Liver (tissue), 9 donors: ENCODE measurements around the gene MTG1. TPM values are rescaled to one million over a fixed set of nuclear protein-coding genes. Genes with fewer than 3 reads are reported as not detected.
A peak's percentile ranks its signal among the peaks of the same experiment; 100 is the strongest.

Experiments used
- DNase-seq: peaks from one replicate; pipeline ENCODE4 v3.0.0-alpha.2; 2017; ENCODE audit warnings: low spot score
- H3K27ac ChIP-seq, 2 donors: one replicate each; pipeline ENCODE4 v1.7.0; 2013; ENCODE audit warnings: inconsistent platforms in 2 of 2, low read length in 2 of 2, control low read depth in 1 of 2, low read depth in 1 of 2, mild to moderate bottlenecking in 1 of 2
- H3K27me3 ChIP-seq, 4 donors: one replicate each; pipeline versions ENCODE4 v1.6.1 to v1.7.0; 2013; ENCODE audit warnings: low read length in 3 of 4, inconsistent platforms in 1 of 4, mild to moderate bottlenecking in 1 of 4, moderate library complexity in 1 of 4; ENCODE audit not compliant: control insufficient read depth in 4 of 4, insufficient read depth in 4 of 4
- H3K36me3 ChIP-seq, 4 donors: one replicate each; pipeline versions ENCODE4 v1.6.1 to v1.7.0; 2013; ENCODE audit warnings: low read length in 3 of 4, mild to moderate bottlenecking in 3 of 4, low read depth in 1 of 4, moderate library complexity in 1 of 4; ENCODE audit not compliant: control insufficient read depth in 4 of 4, insufficient read depth in 3 of 4
- H3K4me1 ChIP-seq, 4 donors: one replicate each; pipeline versions ENCODE4 v1.6.1 to v1.7.0; 2013; ENCODE audit warnings: low read length in 3 of 4, mild to moderate bottlenecking in 3 of 4, moderate library complexity in 1 of 4; ENCODE audit not compliant: control insufficient read depth in 4 of 4, insufficient read depth in 4 of 4
- H3K4me3 ChIP-seq, 3 donors: one replicate each; pipeline versions ENCODE4 v1.6.1 to v1.7.0; 2013; ENCODE audit warnings: low read length in 3 of 3, control low read depth in 1 of 3, low read depth in 1 of 3, mild to moderate bottlenecking in 1 of 3
- H3K9ac ChIP-seq, 2 donors: one replicate each; pipeline ENCODE4 v1.7.0; 2013; ENCODE audit warnings: low read length in 2 of 2, mild to moderate bottlenecking in 2 of 2, moderate library complexity in 2 of 2, control low read depth in 1 of 2, low read depth in 1 of 2
- H3K9me3 ChIP-seq, 4 donors: one replicate each; pipeline versions ENCODE4 v1.6.1 to v1.7.0; 2013; ENCODE audit warnings: low read length in 3 of 4; ENCODE audit not compliant: control insufficient read depth in 4 of 4
- CTCF ChIP-seq: fragments of 150-350 bp; IDR thresholded peaks from 2 replicates; pipeline ENCODE4 v1.5.1; 2017; ENCODE audit warnings: improper control_type of control experiment, low read depth, low read length; ENCODE audit not compliant: missing input control
- EGR1 ChIP-seq, 2 donors: IDR thresholded peaks; 2 replicates each; pipeline ENCODE4 v1.6.1; 2016 to 2018; ENCODE audit warnings: antibody characterized with exemption in 2 of 2, low read depth in 2 of 2
- FOXA1 ChIP-seq: IDR thresholded peaks from 2 replicates; pipeline ENCODE4 v1.6.1; 2016; ENCODE audit warnings: antibody characterized with exemption
- GABPA ChIP-seq, 2 donors: IDR thresholded peaks in 1 of 2; conservative IDR thresholded peaks in 1 of 2; 2 replicates each; pipeline ENCODE4 v1.6.1; 2016; ENCODE audit warnings: antibody characterized with exemption in 2 of 2, mild to moderate bottlenecking in 1 of 2, moderate library complexity in 1 of 2
- HNF4A ChIP-seq, 2 donors: conservative IDR thresholded peaks; 2 replicates each; pipeline ENCODE4 v1.6.1; 2016; ENCODE audit warnings: antibody characterized with exemption in 2 of 2, mild to moderate bottlenecking in 2 of 2
- JUND ChIP-seq, 2 donors: IDR thresholded peaks; 2 replicates each; pipeline ENCODE4 v1.6.1; 2016; ENCODE audit warnings: antibody characterized with exemption in 2 of 2
- NR2F2 ChIP-seq: IDR thresholded peaks from 2 replicates; pipeline ENCODE4 v1.6.1; 2016; ENCODE audit warnings: antibody characterized with exemption
- RXRA ChIP-seq, 2 donors: IDR thresholded peaks; 2 replicates each; pipeline ENCODE4 v1.6.1; 2017 to 2018; ENCODE audit warnings: antibody characterized with exemption in 2 of 2, mild to moderate bottlenecking in 1 of 2
- SP1 ChIP-seq: IDR thresholded peaks from 2 replicates; pipeline ENCODE4 v1.6.1; 2018; ENCODE audit warnings: antibody characterized with exemption, mild to moderate bottlenecking
- TAF1 ChIP-seq: conservative IDR thresholded peaks from 2 replicates; pipeline ENCODE4 v1.6.1; 2016; ENCODE audit warnings: antibody characterized with exemption, mild to moderate bottlenecking
- YY1 ChIP-seq: IDR thresholded peaks from 2 replicates; pipeline ENCODE4 v1.6.1; 2016; ENCODE audit warnings: antibody characterized with exemption, mild to moderate bottlenecking
- WGBS: extraction: QIAGEN DNeasy Blood & Tissue Kit; methylation state at CpG from one replicate; pipeline ENCODE4 v1.1.7; 2013; 5-methylcytosine and 5-hydroxymethylcytosine counted together
- polyA plus RNA-seq, 2 donors: library from polyadenylated mRNA; stranded (reverse) in 1 of 2; unstranded in 1 of 2; fragments of 200-250 nt in 1 of 2; fragments of >200 nt in 1 of 2; fragmentation: Nextera tagmentation in 1 of 2; extraction: Ambion mirVana in 1 of 2; gene quantifications; one replicate each; pipeline versions ENCODE4 v1.2.1 to v1.2.3, GENCODE V29; 2013 to 2015
- total RNA-seq, 2 donors: library from RNA; depleted of rRNA; stranded (reverse); fragments of >200 nt; gene quantifications; one replicate each; pipeline ENCODE4 v1.2.3, GENCODE V29; 2014
- TF ChIP-seq, protein P1 (sequence below): IDR thresholded peaks from 2 replicates; pipeline ENCODE4 v1.6.1; 2016; ENCODE audit warnings: antibody characterized with exemption
- donor health status: healthy.
- donor health status: healthy.
- donor health status: healthy.
- donor health status: healthy.
- donor health status: healthy.

MTG1 gene
- total and polyA plus RNA-seq, 4 donors, result 19.4 to 70.6 (median 38.2) TPM

DNA sequence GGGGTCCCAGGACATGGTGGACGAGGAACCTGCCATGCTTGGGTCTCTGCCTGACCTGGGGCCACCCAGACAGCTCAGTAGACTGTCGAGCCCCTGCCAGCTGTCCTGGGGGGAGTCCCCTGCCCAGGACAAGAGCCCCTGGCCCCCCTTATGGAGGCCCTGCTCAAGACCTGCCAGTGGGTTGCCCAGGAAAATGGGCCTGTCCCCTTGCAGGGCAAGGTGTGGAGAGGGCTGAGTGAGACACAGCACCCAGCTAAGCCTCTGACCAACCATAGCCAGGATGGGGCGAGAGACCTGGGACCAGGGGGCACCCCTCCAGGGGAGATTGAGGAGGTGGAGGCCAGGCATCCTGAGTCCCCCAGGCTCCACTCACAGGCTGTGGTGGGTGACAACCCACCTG, 38.0 kb upstream of the MTG1 start:
- TF ChIP-seq EGR1 (IDR thresholded peaks at IDR 0.05; ENCODE audit: low read depth in 2 of 2) (no peak), HNF4A (conservative IDR thresholded peaks at IDR 0.05) (no peak)
- WGBS, result over 99% methylated on average over 3 of the region's 3 CpGs
- Histone ChIP-seq H3K9ac (no peak overlapping the region), H3K27me3 (no peaks in the 10 kb centered on the region), H3K4me1 (peaks cover 27 to 88% (median 77%) of the 10 kb centered on the region in 4 donors), H3K9me3 (no peaks in the 10 kb centered on the region), H3K36me3 (peaks cover 0 to 2% (median 0%) of the 10 kb centered on the region in 4 donors), H3K4me3 (peak overlapping the region in 2 of 3 donors; percentile 56 to 77), H3K27ac (peak overlapping the region in 1 of 2 donors; percentile 40)
- DNase-seq, result no peak

DNA sequence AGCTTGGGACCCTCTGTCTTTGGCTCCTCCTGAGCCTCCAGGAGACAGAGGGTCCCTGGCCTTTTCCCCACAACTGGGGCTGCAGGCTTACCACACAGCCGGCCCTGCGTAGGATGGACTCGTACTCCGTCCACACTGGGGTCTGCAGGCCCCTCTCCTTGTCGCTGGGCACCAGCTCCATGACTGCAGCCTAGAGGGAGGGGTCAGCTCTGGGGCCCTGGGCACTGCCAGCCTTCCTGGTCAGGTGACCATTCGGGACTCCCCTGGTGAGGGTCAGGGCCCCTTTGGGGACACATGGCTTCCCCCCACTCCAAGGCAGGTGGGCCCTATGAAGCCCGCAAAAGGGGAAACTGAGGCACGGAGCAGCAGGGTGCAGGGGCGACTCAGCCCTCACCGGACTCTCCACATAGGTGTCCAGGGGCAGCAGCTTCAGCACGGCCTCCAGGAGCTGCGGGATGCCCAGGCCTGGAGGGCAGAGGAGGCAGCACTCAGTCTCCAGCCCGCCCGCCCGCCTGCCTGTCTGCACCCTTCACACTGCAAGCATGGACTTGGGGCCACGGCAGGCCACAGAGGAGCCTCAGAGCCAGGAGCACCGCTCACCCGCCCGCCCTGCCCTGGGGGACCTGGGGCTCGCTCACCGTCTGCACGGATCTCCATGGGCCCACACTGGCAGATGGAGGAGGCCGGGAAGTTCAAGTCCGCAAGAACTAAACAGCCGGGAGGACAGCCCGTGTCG, 37.2 kb upstream of the MTG1 start:
- Histone ChIP-seq H3K9ac (peak overlapping the region; percentile 42 to 68), H3K36me3 (peaks cover 0 to 3% (median under 1%) of the 10 kb centered on the region in 4 donors), H3K4me1 (peaks cover 21 to 88% (median 74%) of the 10 kb centered on the region in 4 donors), H3K9me3 (no peaks in the 10 kb centered on the region), H3K4me3 (peak overlapping the region; percentile 56 to 77 (median 64)), H3K27ac (peak overlapping the region; percentile 10 to 83), H3K27me3 (no peaks in the 10 kb centered on the region)
- DNase-seq, result no peak
- WGBS, result 35% methylated on average over 27 of the region's 27 CpGs
- no peak for TF ChIP-seq JUND (IDR thresholded peaks at IDR 0.05)
- TF ChIP-seq RXRA (IDR thresholded peaks at IDR 0.05), result no peak
- TF ChIP-seq, protein P1, sequence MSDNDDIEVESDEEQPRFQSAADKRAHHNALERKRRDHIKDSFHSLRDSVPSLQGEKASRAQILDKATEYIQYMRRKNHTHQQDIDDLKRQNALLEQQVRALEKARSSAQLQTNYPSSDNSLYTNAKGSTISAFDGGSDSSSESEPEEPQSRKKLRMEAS, result no peak
- TF ChIP-seq FOXA1, result no peak
- TF ChIP-seq GABPA (IDR thresholded peaks at IDR 0.05 in 1 of 2, conservative IDR thresholded peaks at IDR 0.05 in 1 of 2), result no peak

- Histone ChIP-seq H3K9me3 (no peaks in the 10 kb centered on the region), H3K27ac (peak within 1 kb of the TSS; percentile 91 to 93), H3K9ac (peak within 1 kb of the TSS; percentile 58 to 68), H3K36me3 (peaks cover 2 to 11% (median 8%) of the 10 kb centered on the region in 4 donors), H3K4me3 (peak within 1 kb of the TSS; percentile 56 to 77 (median 64)), H3K27me3 (no peaks in the 10 kb centered on the region), H3K4me1 (peaks cover 19 to 81% (median 66%) of the 10 kb centered on the region in 4 donors)
- peak; percentile 63 for DNase-seq
- 2% methylated on average over 83 of the region's 83 CpGs for WGBS
- TF ChIP-seq EGR1 (IDR thresholded peaks at IDR 0.05; ENCODE audit: low read depth in 2 of 2) (peak in 1 of 2 donors; percentile 38), CTCF (peak; percentile 15), YY1 (peak; percentile 30), RXRA (IDR thresholded peaks at IDR 0.05) (peak; percentile 38), TAF1 (no peak), NR2F2 (no peak), GABPA (IDR thresholded peaks at IDR 0.05 in 1 of 2, conservative IDR thresholded peaks at IDR 0.05 in 1 of 2) (peak in 1 of 2 donors; percentile 8), HNF4A (conservative IDR thresholded peaks at IDR 0.05) (peak; percentile 54 to 63), SP1 (peak; percentile 21)
Observed at GRCh38 chr10:133357285-133358161, 36.4 kb upstream of the MTG1 start, which contains the start of gene FUOM. Gene FUOM (minus strand): TSS chr10:133358019. CDS start chr10:133358007, 12 bp downstream.
